ENCODE results near the gene ATP11A.
"Not testable (repeated sequence)": the region's sequence is repeated elsewhere in the genome, so short reads cannot be mapped to it uniquely, and the experiment has no call there.

Gene ATP11A

DNA sequence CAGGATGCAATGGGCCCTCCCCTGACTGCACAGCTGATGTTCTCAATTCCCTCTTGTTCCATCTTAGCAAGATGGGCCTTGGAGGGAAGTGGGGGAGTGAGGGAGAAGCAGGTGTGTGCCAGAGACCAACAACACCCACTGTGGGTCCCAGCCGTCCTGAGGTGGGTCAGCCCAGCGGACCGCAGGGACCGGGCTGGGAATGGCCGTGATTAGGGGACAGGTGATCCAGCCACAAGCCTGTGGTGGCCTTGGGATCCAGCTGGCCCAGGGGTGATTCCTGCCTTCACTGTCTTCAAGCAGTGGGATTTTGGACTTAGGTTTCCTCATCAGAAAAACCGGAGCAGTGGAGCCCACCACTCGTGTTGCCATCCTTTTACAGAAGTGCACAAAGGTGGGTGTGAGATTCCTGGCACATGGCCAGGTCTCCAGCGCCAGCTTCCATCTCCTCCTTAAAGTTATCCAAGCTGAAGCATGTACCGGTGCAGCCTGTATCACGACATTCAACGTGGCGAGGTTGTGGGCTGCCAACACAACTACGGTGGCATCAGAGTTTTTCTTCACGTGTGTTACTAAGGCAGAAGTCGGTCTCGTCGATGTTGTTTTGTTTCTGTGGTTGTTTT is 9.0 kb upstream of the ATP11A start:
- H3K9ac ChIP-seq = no peak overlapping the region
- no peaks in the 10 kb centered on the region for H3K4me1 ChIP-seq
- no peaks in the 10 kb centered on the region for H3K79me2 ChIP-seq
- H3K27ac ChIP-seq = no peak overlapping the region
- H3K4me3 ChIP-seq (ENCODE audit: low read depth, low read length) = no peak overlapping the region
- H3K9me3 ChIP-seq (ENCODE audit: control insufficient read depth, low read length) = no peaks in the 10 kb centered on the region
- no peak overlapping the region for H3K4me2 ChIP-seq (ENCODE audit: low read length)
- H2AFZ ChIP-seq = no peak overlapping the region
- H3K27me3 ChIP-seq (ENCODE audit: control insufficient read depth, insufficient read depth, low read length) = no peaks in the 10 kb centered on the region
- no peaks in the 10 kb centered on the region for H3K36me3 ChIP-seq (ENCODE audit: control insufficient read depth, insufficient read depth, low read length)
- TF ChIP-seq, protein P1, sequence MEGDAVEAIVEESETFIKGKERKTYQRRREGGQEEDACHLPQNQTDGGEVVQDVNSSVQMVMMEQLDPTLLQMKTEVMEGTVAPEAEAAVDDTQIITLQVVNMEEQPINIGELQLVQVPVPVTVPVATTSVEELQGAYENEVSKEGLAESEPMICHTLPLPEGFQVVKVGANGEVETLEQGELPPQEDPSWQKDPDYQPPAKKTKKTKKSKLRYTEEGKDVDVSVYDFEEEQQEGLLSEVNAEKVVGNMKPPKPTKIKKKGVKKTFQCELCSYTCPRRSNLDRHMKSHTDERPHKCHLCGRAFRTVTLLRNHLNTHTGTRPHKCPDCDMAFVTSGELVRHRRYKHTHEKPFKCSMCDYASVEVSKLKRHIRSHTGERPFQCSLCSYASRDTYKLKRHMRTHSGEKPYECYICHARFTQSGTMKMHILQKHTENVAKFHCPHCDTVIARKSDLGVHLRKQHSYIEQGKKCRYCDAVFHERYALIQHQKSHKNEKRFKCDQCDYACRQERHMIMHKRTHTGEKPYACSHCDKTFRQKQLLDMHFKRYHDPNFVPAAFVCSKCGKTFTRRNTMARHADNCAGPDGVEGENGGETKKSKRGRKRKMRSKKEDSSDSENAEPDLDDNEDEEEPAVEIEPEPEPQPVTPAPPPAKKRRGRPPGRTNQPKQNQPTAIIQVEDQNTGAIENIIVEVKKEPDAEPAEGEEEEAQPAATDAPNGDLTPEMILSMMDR (IDR thresholded peaks at IDR 0.05) = no peak

DNA sequence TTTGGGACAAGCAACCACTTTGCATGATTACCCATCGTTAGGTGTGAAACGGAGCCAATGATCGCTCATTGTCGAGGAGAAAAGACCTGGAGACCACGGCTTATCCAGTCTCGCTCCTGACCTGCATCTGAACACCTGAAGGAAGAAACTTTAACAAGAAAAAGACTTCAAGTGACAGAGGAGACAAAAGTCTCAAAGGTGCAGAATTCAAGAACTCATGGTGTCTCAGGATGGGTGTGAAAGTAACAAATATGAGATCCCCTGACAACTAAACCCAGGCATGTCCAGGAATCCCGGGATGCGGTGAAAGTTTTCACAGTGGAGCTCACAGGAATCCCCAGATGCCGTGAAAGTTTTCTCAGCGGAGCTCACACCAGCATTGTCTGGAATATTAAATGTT is 6.3 kb upstream of the ATP11A start:
- TF ChIP-seq, protein P1 (IDR thresholded peaks at IDR 0.05) = no peak
- H3K9ac ChIP-seq = no peak overlapping the region

DNA sequence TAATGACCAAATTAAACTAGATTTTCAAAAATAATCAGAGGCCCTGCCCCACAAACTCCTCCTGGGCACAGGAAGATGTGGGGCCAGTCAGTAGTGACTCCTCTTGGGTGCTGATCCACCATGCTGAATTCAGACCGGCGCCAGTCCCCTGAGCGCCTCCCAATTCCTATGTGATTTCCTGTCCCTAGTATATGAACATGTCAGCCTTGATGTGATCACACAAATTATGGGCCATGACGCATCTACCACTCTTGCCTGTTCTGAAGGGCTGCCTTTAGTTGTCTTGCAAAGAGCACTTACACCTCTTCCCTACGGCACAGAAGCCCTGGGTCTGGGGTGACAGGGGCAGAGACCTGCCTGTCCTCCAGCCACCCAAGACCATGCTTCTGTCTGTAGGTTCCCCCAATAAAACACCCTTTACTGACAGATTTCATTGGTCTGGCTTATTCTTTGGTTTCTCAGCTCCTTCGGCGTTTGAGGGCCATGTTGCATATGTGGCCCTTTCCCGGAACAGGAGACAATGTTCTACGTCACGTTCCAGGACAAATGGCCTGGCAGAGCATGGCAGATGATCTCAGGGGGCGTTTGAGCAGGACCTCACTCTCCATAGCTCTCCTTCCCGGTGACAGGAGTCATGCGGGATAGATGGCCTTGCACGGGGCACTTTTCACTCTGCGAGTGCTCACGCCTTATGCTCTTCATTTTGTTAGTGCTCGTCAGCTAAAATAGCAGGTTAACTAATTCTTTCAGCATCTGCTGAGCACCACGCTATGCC is 5.6 kb upstream of the ATP11A start:
- H3K36me3 ChIP-seq (ENCODE audit: control insufficient read depth, insufficient read depth, low read length) = no peaks in the 10 kb centered on the region
- no peaks in the 10 kb centered on the region for H3K27me3 ChIP-seq (ENCODE audit: control insufficient read depth, insufficient read depth, low read length)
- H3K4me3 ChIP-seq (ENCODE audit: low read depth, low read length) = no peak overlapping the region
- no peaks in the 10 kb centered on the region for H3K79me2 ChIP-seq
- H2AFZ ChIP-seq = no peak overlapping the region
- H3K27ac ChIP-seq = no peak overlapping the region
- no peaks in the 10 kb centered on the region for H3K4me1 ChIP-seq
- no peak overlapping the region for H3K9ac ChIP-seq
- no peaks in the 10 kb centered on the region for H3K9me3 ChIP-seq (ENCODE audit: control insufficient read depth, low read length)
- TF ChIP-seq, protein P1 (IDR thresholded peaks at IDR 0.05) = no peak
- H3K4me2 ChIP-seq (ENCODE audit: low read length) = no peak overlapping the region

More for the DNA sequence above, 6.3 kb upstream of the ATP11A start:
- Histone ChIP-seq H3K79me2 (no peaks in the 10 kb centered on the region), H3K9me3 (ENCODE audit: control insufficient read depth, low read length) (no peaks in the 10 kb centered on the region), H3K27me3 (ENCODE audit: control insufficient read depth, insufficient read depth, low read length) (no peaks in the 10 kb centered on the region), H3K27ac (no peak overlapping the region), H3K4me1 (no peaks in the 10 kb centered on the region), H3K4me2 (ENCODE audit: low read length) (no peak overlapping the region), H3K36me3 (ENCODE audit: control insufficient read depth, insufficient read depth, low read length) (no peaks in the 10 kb centered on the region), H3K4me3 (ENCODE audit: low read depth, low read length) (no peak overlapping the region), H2AFZ (no peak overlapping the region)

DNA sequence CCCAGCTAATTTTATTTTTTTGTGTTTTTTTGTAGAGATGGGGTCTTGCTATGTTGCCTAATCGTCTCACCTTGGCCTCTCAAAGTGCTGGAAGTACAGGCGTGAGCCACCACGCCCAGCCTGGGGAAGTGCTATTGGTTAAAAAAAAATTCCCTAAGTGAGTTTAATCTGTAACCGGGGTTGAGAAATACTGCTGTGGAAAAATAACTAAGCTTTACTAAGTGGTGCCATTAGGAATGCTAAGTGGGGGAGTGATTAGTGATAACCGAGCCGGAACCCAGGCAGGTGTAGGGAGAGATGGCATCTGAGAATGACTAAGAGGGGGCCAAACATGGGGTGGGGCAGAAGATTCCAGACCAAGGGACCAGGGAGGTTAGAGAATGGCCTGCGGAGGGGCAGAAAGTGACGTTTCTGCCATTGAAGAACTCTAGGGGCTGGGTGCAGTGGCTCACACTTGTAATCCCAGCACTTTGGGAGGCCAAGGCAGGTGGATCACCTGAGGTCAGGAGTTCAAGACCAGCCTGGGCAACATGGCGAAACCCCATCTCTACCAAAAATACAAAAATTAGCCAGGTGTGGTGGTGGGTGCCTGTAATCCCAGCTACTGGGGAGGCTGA is 4.5 kb upstream of the ATP11A start:
- H3K27ac ChIP-seq; H3K36me3 ChIP-seq (ENCODE audit: control insufficient read depth, insufficient read depth, low read length); H3K27me3 ChIP-seq (ENCODE audit: control insufficient read depth, insufficient read depth, low read length); H3K79me2 ChIP-seq; H3K4me1 ChIP-seq; H3K4me3 ChIP-seq (ENCODE audit: low read depth, low read length); H3K9me3 ChIP-seq (ENCODE audit: control insufficient read depth, low read length); H2AFZ ChIP-seq; H3K9ac ChIP-seq; H3K4me2 ChIP-seq (ENCODE audit: low read length): not testable (repeated sequence)

DNA sequence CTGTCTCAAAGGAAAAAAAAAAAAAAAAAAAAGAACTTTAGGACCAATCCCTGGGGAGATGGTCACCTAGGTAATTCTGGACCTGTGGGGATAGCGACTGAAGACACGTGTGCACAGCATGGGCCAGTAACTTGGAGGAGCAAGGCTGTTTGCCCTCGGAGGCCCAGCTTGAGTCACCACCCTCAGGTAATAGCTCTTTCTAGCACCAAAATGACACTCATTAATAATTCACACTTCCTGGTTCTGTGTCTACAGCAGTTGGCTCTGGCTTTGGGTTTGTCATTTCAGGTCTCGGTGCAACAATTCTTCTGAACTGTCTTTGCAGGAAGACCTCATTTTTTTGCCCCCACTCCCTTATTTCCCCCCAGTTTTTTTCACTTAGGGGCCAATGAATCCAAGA is 3.9 kb upstream of the ATP11A start:
- Histone ChIP-seq H3K4me3 (ENCODE audit: low read depth, low read length) (no peak overlapping the region), H2AFZ (no peak overlapping the region), H3K27me3 (ENCODE audit: control insufficient read depth, insufficient read depth, low read length) (no peaks in the 10 kb centered on the region), H3K9me3 (ENCODE audit: control insufficient read depth, low read length) (no peaks in the 10 kb centered on the region), H3K36me3 (ENCODE audit: control insufficient read depth, insufficient read depth, low read length) (no peaks in the 10 kb centered on the region), H3K79me2 (no peaks in the 10 kb centered on the region), H3K27ac (no peak overlapping the region), H3K9ac (no peak overlapping the region), H3K4me1 (no peaks in the 10 kb centered on the region), H3K4me2 (ENCODE audit: low read length) (no peak overlapping the region)
- TF ChIP-seq, protein P1 (IDR thresholded peaks at IDR 0.05) = no peak

Data from parathyroid adenoma (tissue), 2 donors.